Activated CD4-positive, alpha-beta T cell treated with anti-CD3 and anti-CD28 coated beads, Interleukin-2, amount 50 U/mL, for 48 hours (primary cell): ENCODE measurements around the gene EPS8L3.
"Not testable (repeated sequence)": the region's sequence is repeated elsewhere in the genome, so short reads cannot be mapped to it uniquely, and the experiment has no call there.

Source experiments
- DNase-seq, 2 experiments: peaks; one replicate each; pipeline ENCODE4 v3.0.0-alpha.2; 2020

The EPS8L3 gene

GRCh38 chr1:109732390-109732881, 31.3 kb downstream of the EPS8L3 start:
- no peak for DNase-seq

GRCh38 chr1:109730666-109731065, 33.1 kb downstream of the EPS8L3 start:
- DNase-seq = no peak

GRCh38 chr1:109728870-109729269, 34.9 kb downstream of the EPS8L3 start:
- DNase-seq = no peak

- no peak for DNase-seq
These were observed 36.9 kb downstream of the EPS8L3 start for GRCh38 chr1:109726728-109727373.

- DNase-seq = no peak
These were observed 37.7 kb downstream of the EPS8L3 start for GRCh38 chr1:109726007-109726406.

- DNase-seq = no peak
These were observed 38.2 kb downstream of the EPS8L3 start for GRCh38 chr1:109725510-109725909.

GRCh38 chr1:109724933-109725332, 38.8 kb downstream of the EPS8L3 start:
- no peak for DNase-seq

GRCh38 chr1:109722908-109723691, 40.6 kb downstream of the EPS8L3 start:
- no peak for DNase-seq

GRCh38 chr1:109721971-109722370, 41.8 kb downstream of the EPS8L3 start:
- DNase-seq = no peak

GRCh38 chr1:109721042-109721441, 42.7 kb downstream of the EPS8L3 start:
- no peak for DNase-seq

GRCh38 chr1:109719337-109719837, 44.3 kb downstream of the EPS8L3 start:
- no peak for DNase-seq

GRCh38 chr1:109718495-109718894, 45.2 kb downstream of the EPS8L3 start:
- no peak for DNase-seq

GRCh38 chr1:109717729-109718128, 46.0 kb downstream of the EPS8L3 start:
- DNase-seq = no peak

- no peak for DNase-seq
These were observed 47.1 kb downstream of the EPS8L3 start for GRCh38 chr1:109716570-109717090.

GRCh38 chr1:109716121-109716520, 47.6 kb downstream of the EPS8L3 start:
- DNase-seq = no peak

GRCh38 chr1:109714661-109715372, 48.9 kb downstream of the EPS8L3 start:
- no peak for DNase-seq

GRCh38 chr1:109713636-109714035, 50.1 kb downstream of the EPS8L3 start:
- DNase-seq = no peak

- no peak for DNase-seq
These were observed 51.3 kb downstream of the EPS8L3 start for GRCh38 chr1:109712321-109712864.

- peak; percentile 6 to 10 for DNase-seq
These were observed 52.0 kb downstream of the EPS8L3 start, which contains the start of gene GSTM5 for GRCh38 chr1:109711593-109712320. Gene GSTM5, plus strand, starts transcription at chr1:109712251. Its CDS starts 62 bp downstream, at chr1:109712313.

GRCh38 chr1:109709822-109710221, 53.9 kb downstream of the EPS8L3 start:
- DNase-seq = not testable (repeated sequence)

GRCh38 chr1:109708949-109709348, 54.8 kb downstream of the EPS8L3 start:
- not testable (repeated sequence) for DNase-seq

GRCh38 chr1:109705411-109705810, 58.3 kb downstream of the EPS8L3 start:
- DNase-seq = no peak
